Measurements from ENCODE around the gene PTPRO.

The PTPRO gene

DNA sequence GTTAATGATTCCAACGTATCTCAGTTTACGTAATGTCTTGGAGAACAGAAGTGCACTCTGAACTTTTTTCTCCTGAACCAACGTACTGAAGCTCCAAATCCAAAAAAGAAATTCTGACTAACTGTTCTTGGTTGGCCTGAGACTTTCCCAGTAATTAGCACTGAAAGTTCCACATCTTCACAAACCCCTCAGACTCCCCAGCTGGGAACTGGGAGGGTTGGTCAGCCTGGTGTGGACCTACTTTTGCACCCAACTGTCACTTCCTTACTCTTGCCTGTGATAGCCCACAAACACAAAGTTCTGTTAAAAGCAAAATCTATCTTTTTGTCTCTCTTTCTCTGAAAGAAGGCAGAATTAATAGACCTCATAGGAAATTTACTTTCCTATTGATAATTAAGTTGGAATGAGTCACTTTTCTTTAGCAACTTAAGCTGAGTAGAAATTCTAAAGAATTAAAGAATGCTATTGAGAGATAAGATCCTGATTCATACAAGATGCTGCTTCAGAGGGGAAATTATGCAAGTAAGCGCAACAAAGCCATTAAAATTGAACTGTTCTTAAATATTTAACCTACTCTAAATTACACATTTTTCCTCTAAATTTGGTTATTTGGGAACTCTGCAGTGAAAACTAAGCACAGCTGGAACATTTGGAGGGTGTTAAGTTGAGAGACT is 311.8 kb downstream of the PTPRO start:
- no peak for DNase-seq (ENCODE audit: low read depth)
- TF ChIP-seq, protein P1, sequence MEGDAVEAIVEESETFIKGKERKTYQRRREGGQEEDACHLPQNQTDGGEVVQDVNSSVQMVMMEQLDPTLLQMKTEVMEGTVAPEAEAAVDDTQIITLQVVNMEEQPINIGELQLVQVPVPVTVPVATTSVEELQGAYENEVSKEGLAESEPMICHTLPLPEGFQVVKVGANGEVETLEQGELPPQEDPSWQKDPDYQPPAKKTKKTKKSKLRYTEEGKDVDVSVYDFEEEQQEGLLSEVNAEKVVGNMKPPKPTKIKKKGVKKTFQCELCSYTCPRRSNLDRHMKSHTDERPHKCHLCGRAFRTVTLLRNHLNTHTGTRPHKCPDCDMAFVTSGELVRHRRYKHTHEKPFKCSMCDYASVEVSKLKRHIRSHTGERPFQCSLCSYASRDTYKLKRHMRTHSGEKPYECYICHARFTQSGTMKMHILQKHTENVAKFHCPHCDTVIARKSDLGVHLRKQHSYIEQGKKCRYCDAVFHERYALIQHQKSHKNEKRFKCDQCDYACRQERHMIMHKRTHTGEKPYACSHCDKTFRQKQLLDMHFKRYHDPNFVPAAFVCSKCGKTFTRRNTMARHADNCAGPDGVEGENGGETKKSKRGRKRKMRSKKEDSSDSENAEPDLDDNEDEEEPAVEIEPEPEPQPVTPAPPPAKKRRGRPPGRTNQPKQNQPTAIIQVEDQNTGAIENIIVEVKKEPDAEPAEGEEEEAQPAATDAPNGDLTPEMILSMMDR (IDR thresholded peaks at IDR 0.05; ENCODE audit: insufficient read depth, low read depth, low read length, missing control alignments), result no peak
- no peak overlapping the region for H3K4me3 ChIP-seq (ENCODE audit: low read depth, low read length)

DNA sequence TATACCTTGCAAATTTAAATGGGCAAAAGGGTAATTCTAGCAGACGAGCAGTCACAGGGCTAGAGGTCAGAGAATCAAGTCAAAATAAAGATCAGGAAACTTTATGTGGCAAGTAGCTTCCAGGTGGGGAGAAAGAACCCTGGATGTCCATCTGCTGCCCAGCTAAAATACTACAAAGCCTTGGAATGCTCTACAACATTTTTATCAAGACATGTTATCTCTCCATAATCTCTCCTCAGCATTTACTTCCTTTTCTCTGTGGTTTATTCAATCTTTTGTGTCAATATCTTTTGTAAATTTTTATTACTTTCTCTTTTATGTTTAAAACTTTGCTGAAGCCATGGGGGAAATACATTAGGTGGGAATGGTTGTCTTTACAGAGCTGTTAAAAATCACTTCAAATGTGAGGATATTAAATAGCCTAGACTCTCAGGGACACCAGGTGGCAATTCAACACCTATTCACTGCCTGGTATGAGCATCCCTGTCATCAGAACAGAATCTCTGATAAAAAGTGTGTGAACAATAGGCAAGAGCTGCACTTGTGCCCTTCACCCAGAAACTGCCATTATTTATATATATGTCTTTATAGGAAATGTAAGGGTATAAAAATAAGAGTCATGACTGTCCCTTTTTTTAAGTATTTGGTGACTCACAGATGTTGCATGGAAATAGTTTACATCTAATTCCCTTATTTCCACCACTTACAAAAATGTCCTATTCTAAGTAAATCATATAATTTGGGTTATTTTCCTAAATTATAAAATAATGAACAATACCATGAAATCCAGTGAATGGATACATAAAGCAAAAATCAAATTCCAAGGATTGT is 314.0 kb downstream of the PTPRO start:
- TF ChIP-seq, protein P1 (IDR thresholded peaks at IDR 0.05; ENCODE audit: insufficient read depth, low read depth, low read length, missing control alignments), result no peak
- no peak for DNase-seq (ENCODE audit: low read depth)
- no peak overlapping the region for H3K4me3 ChIP-seq (ENCODE audit: low read depth, low read length)

DNA sequence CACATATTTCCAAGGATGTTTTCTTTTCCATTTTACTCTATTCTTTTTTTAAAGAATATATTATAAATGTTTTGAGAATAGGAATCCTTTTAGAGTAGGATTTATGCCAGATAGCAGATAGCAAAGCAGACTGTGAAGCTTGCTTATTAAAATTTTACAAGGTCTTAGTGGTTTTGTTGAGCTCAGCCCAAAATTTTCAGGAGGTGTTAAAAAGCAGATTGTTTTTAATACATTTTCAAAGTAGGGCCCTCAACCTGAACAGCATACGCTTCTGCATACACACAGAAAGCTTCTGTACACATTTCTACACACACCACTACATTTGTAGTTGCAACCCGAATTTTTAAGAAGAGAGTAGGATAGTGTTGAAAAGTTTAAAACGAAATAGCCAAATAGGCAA is 315.9 kb downstream of the PTPRO start:
- TF ChIP-seq, protein P1 (IDR thresholded peaks at IDR 0.05; ENCODE audit: insufficient read depth, low read depth, low read length, missing control alignments), result no peak
- no peak overlapping the region for H3K4me3 ChIP-seq (ENCODE audit: low read depth, low read length)
- no peak for DNase-seq (ENCODE audit: low read depth)

DNA sequence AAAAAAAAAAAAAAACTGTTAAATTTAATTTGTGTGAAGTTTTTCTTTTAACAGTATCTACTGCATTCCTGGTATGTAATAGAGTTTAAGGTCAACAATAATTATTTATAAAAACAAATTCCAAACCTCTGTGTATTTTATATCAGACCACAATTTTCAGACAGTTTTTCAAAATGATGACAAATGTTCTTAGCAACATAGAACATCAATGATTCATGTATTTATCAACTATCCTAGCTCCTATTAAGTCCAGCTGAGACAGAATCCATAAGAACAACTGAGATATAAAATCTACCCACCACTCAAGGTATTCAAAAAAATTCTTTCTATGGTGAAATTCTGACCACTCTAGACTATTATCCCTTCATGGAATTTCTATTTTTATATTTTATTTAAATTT is 322.4 kb downstream of the PTPRO start:
- TF ChIP-seq, protein P1 (IDR thresholded peaks at IDR 0.05; ENCODE audit: insufficient read depth, low read depth, low read length, missing control alignments), result no peak
- DNase-seq (ENCODE audit: low read depth), result no peak
- H3K4me3 ChIP-seq (ENCODE audit: low read depth, low read length), result no peak overlapping the region

DNA sequence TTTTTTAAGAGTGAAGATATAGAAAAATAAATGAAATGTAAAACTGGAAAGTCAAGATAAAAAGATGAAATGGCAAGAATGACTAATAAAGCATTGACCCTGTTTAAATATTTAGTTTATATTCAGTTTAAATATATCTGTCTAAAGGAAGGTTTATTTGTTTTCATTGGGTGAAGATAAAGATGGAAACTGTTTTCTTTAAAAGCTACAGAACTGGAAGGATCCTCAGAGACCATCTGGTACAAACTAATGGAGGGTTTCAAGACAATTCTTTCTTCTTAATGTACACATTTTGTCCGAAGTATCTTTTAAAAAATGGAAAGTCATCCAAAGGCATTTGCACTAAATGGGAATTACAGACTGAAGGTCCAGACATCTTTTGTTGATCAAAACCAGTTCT is 324.3 kb downstream of the PTPRO start:
- no peak overlapping the region for H3K4me3 ChIP-seq (ENCODE audit: low read depth, low read length)
- TF ChIP-seq, protein P1 (IDR thresholded peaks at IDR 0.05; ENCODE audit: insufficient read depth, low read depth, low read length, missing control alignments), result no peak
- DNase-seq (ENCODE audit: low read depth), result no peak
